Activated B cell treated with CpG ODN at 0.5 μM for 24 hours (primary cell): ENCODE measurements around the gene ADH4. TPM values are rescaled to one million over a fixed set of nuclear protein-coding genes. Genes with fewer than 3 reads are reported as not detected.

Experiments used
- ATAC-seq: fragments of 200-7000 bp; cut with Tn5 transposase; one replicate; pipeline ENCODE4 v1.10.0; 2021; ENCODE audit warnings: low read depth, mild to moderate bottlenecking, moderate library complexity
- CTCF ChIA-PET: fragments of 350-600 bp; sonication (Branson Sonifier 250); formaldehyde crosslinking; loops from one replicate; lab custom pipeline; 2021; ENCODE audit warnings: antibody characterized with exemption; lab: Charles Lee
- POLR2A ChIA-PET: fragments of 350-600 bp; sonication (Branson Sonifier 250); formaldehyde crosslinking; loops from one replicate; lab custom pipeline; 2021; ENCODE audit warnings: antibody characterized with exemption; lab: Charles Lee
- DNase-seq: peaks from one replicate; pipeline ENCODE4 v3.0.0; 2022
- H3K27ac Mint-ChIP-seq: one replicate; pipeline ENCODE4 v1.8.0; 2020; ENCODE audit warnings: mixed read lengths
- H3K27me3 Mint-ChIP-seq: one replicate; pipeline ENCODE4 v1.8.0; 2021; ENCODE audit warnings: mixed read lengths
- H3K36me3 Mint-ChIP-seq: one replicate; pipeline ENCODE4 v1.8.0; 2021; ENCODE audit warnings: low read depth, mixed read lengths
- H3K4me1 Mint-ChIP-seq: one replicate; pipeline ENCODE4 v1.8.0; 2021; ENCODE audit warnings: mixed read lengths
- H3K4me3 Mint-ChIP-seq: one replicate; pipeline ENCODE4 v1.8.0; 2020; ENCODE audit warnings: mild to moderate bottlenecking, mixed read lengths
- H3K9me3 Mint-ChIP-seq: one replicate; pipeline ENCODE4 v1.8.0; 2020; ENCODE audit warnings: mixed read lengths
- CTCF ChIP-seq: fragments of 200-600 bp; IDR thresholded peaks from one replicate; pipeline ENCODE4 v1.8.0; 2022; ENCODE audit warnings: antibody characterized with exemption, mild to moderate bottlenecking
- intact Hi-C: fragments of 100-400 bp; cut with micrococcal nuclease; formaldehyde crosslinking; loops from one replicate; pipeline ENCODE4 v1.15.1; 2024
- total RNA-seq: library from RNA; stranded (reverse); gene quantifications from 2 replicates; pipeline ENCODE4 v1.2.3, GENCODE V29; 2022

Gene ADH4
- total RNA-seq, 1 donor from 2014 or later = not detected

GRCh38 chr4:99077177-99077576 is 66.9 kb downstream of the ADH4 start:
- Mint-ChIP-seq H3K4me3 (no peak overlapping the region), H3K9me3 (no peaks in the 10 kb centered on the region), H3K36me3 (peaks cover 85% of the 10 kb centered on the region), H3K27ac (no peak overlapping the region), H3K27me3 (no peaks in the 10 kb centered on the region), H3K4me1 (no peaks in the 10 kb centered on the region)
- ChIA-PET CTCF (no interaction called here), POLR2A (interaction anchor here (2.8 kb wide), 1 partner anchor 11 kb away, joined by 11 read pairs; the partner anchor contains the start of gene ADH5)
- ATAC-seq (no peak), DNase-seq (no peak)
- TF ChIP-seq CTCF = no peak
- intact Hi-C loops = no loop called here

- Mint-ChIP-seq H3K27ac (no peak overlapping the region), H3K36me3 (peaks cover 84% of the 10 kb centered on the region), H3K4me1 (no peaks in the 10 kb centered on the region), H3K9me3 (no peaks in the 10 kb centered on the region), H3K4me3 (no peak overlapping the region), H3K27me3 (no peaks in the 10 kb centered on the region)
- TF ChIP-seq CTCF = no peak
- ATAC-seq = no peak
- CTCF ChIA-PET = no interaction called here
- POLR2A ChIA-PET = no interaction called here
- intact Hi-C loops = no loop called here
- no peak for DNase-seq
Measured at GRCh38 chr4:99076292-99076976, 67.7 kb downstream of the ADH4 start.

- ChIA-PET CTCF (no interaction called here), POLR2A (interaction anchor here (0.6 to 1.2 kb wide), 2 partner anchors 14 to 489 kb away, joined by 3 to 5 read pairs; partner anchors contain the start of genes ADH5 and TRMT10A)
- Mint-ChIP-seq H3K36me3 (peaks cover 76% of the 10 kb centered on the region), H3K27me3 (no peaks in the 10 kb centered on the region), H3K9me3 (no peaks in the 10 kb centered on the region), H3K27ac (no peak overlapping the region), H3K4me3 (no peak overlapping the region), H3K4me1 (no peaks in the 10 kb centered on the region)
- intact Hi-C loops = no loop called here
- no peak for DNase-seq
- no peak for TF ChIP-seq CTCF
- no peak for ATAC-seq
Measured at GRCh38 chr4:99074816-99075215, 69.3 kb downstream of the ADH4 start.

Other genes starting within 250 kb of the ADH4 start
- gene EIF4E, start 215.2 kb downstream of the ADH4 start, total RNA-seq = 87.3 and 90.5 TPM in 2 replicates
- gene METAP1, start 148.6 kb downstream of the ADH4 start, total RNA-seq = 29.9 and 38.6 TPM in 2 replicates
- gene ADH5, start 55.5 kb downstream of the ADH4 start, total RNA-seq = 70.1 and 74.2 TPM in 2 replicates
- gene ADH6, start 74.9 kb upstream of the ADH4 start, total RNA-seq = not detected in 2 replicates
- gene ADH1A, start 146.7 kb upstream of the ADH4 start, total RNA-seq = not detected in 2 replicates
- not detected in 2 replicates for gene ADH1B, start 177.1 kb upstream of the ADH4 start, total RNA-seq
- not detected in 2 replicates for gene ADH1C, start 208.4 kb upstream of the ADH4 start, total RNA-seq